GM23338 (cell line): ENCODE data around the gene NRP2. TPM values are rescaled to one million over a fixed set of nuclear protein-coding genes. Genes with fewer than 3 reads are reported as not detected.
A peak's percentile ranks its signal among the peaks of the same experiment; 100 is the strongest.

Experiments used
- ATAC-seq: fragments of 200-7000 bp; cut with Tn5 transposase; 3 replicates; pipeline ENCODE4 v1.9.1; 2020
- DNase-seq: peaks from one replicate; pipeline ENCODE4 v3.0.0-alpha.2; 2015; ENCODE audit warnings: low spot score
- H2AFZ ChIP-seq: fragments of 200-600 bp; sonication (generic); 2 replicates; pipeline ENCODE4 v1.8.0; 2016; ENCODE audit warnings: antibody characterized with exemption, mild to moderate bottlenecking, moderate library complexity
- H3F3A ChIP-seq: fragments of 200-600 bp; sonication (generic); replicated peaks from 2 replicates; pipeline ENCODE4 v1.8.0; 2017; ENCODE audit warnings: antibody characterized with exemption, mixed run types, low read depth
- H3K27ac ChIP-seq: fragments of 200-600 bp; sonication (generic); 2 replicates; pipeline ENCODE4 v1.6.1; 2016; ENCODE audit warnings: low read depth
- H3K27me3 ChIP-seq: fragments of 200-600 bp; sonication (generic); 2 replicates; pipeline ENCODE4 v1.8.0; 2016; ENCODE audit warnings: mild to moderate bottlenecking, mixed run types, moderate library complexity; ENCODE audit not compliant: insufficient read depth
- H3K36me3 ChIP-seq: fragments of 200-600 bp; sonication (generic); 2 replicates; pipeline ENCODE4 v1.8.0; 2016; ENCODE audit warnings: mild to moderate bottlenecking; ENCODE audit not compliant: insufficient read depth
- H3K4me1 ChIP-seq: fragments of 200-600 bp; sonication (generic); 2 replicates; pipeline ENCODE4 v1.8.0; 2016; ENCODE audit warnings: mild to moderate bottlenecking, moderate library complexity; ENCODE audit not compliant: insufficient read depth
- H3K4me2 ChIP-seq: fragments of 200-600 bp; sonication (generic); 2 replicates; pipeline ENCODE4 v1.7.1; 2017; ENCODE audit warnings: mixed run types
- H3K4me3 ChIP-seq: fragments of 200-600 bp; sonication (generic); 2 replicates; pipeline ENCODE4 v1.6.1; 2016; ENCODE audit warnings: mixed run types
- H3K79me2 ChIP-seq: fragments of 200-600 bp; sonication (generic); replicated peaks from 2 replicates; pipeline ENCODE4 v1.8.0; 2017; ENCODE audit warnings: mild to moderate bottlenecking; ENCODE audit not compliant: insufficient read depth
- H3K9me2 ChIP-seq: fragments of 200-600 bp; sonication (generic); 2 replicates; pipeline ENCODE4 v1.8.0; 2017; ENCODE audit not compliant: insufficient read depth
- H4K20me1 ChIP-seq: fragments of 200-600 bp; sonication (generic); replicated peaks from 2 replicates; pipeline ENCODE4 v1.8.0; 2017; ENCODE audit warnings: mild to moderate bottlenecking; ENCODE audit not compliant: insufficient read depth
- H3K27ac Mint-ChIP-seq: 2 replicates; pipeline ENCODE4 v1.8.0; 2020; ENCODE audit warnings: inconsistent platforms, mild to moderate bottlenecking, moderate library complexity, mixed read lengths
- H3K27me3 Mint-ChIP-seq: 3 replicates; pipeline ENCODE4 v1.8.0; 2022; ENCODE audit warnings: low read depth, mild to moderate bottlenecking, moderate library complexity, mixed read lengths, inconsistent platforms; ENCODE audit not compliant: insufficient read depth, poor library complexity
- H3K36me3 Mint-ChIP-seq: 3 replicates; pipeline ENCODE4 v1.8.0; 2021; ENCODE audit warnings: low read depth, mild to moderate bottlenecking, inconsistent platforms, moderate library complexity, mixed read lengths
- H3K4me1 Mint-ChIP-seq: 3 replicates; pipeline ENCODE4 v1.8.0; 2020; ENCODE audit warnings: mild to moderate bottlenecking, inconsistent platforms, mixed read lengths
- H3K4me3 Mint-ChIP-seq: 3 replicates; pipeline ENCODE4 v1.8.0; 2021; ENCODE audit warnings: moderate library complexity, mild to moderate bottlenecking, inconsistent platforms, mixed read lengths
- H3K9me3 Mint-ChIP-seq: 3 replicates; pipeline ENCODE4 v1.8.0; 2020; ENCODE audit warnings: moderate library complexity, mild to moderate bottlenecking, inconsistent platforms, mixed read lengths
- CREB1 ChIP-seq: fragments of 250-450 bp; sonication (Bioruptor Pico); IDR thresholded peaks from 2 replicates; pipeline ENCODE4 v1.5.0; 2020; ENCODE audit warnings: low read depth, mild to moderate bottlenecking, moderate library complexity
- CTCF ChIP-seq, 2 experiments: fragments of 200-600 bp in 1 of 2; sonication (generic) in 1 of 2; conservative IDR thresholded peaks; 2 replicates each; pipeline versions ENCODE4 v1.5.1 to v1.6.1; 2016 to 2017; ENCODE audit warnings: antibody characterized with exemption in 2 of 2, low read depth in 2 of 2, mild to moderate bottlenecking in 2 of 2, moderate library complexity in 1 of 2
- ETS1 ChIP-seq: IDR thresholded peaks from 2 replicates; pipeline ENCODE4 v1.6.1; 2016; ENCODE audit warnings: antibody characterized with exemption
- EZH2 ChIP-seq: fragments of 200-600 bp; sonication (generic); IDR thresholded peaks from one replicate; pipeline ENCODE4 v1.8.0; 2017; ENCODE audit warnings: antibody characterized with exemption, mild to moderate bottlenecking, low read depth; ENCODE audit not compliant: unreplicated experiment
- EZH2phosphoT487 ChIP-seq: fragments of 200-600 bp; sonication (generic); IDR thresholded peaks from one replicate; pipeline ENCODE4 v1.8.1; 2018; ENCODE audit warnings: antibody characterized with exemption; ENCODE audit not compliant: unreplicated experiment
- JUNB ChIP-seq: IDR thresholded peaks from one replicate; pipeline ENCODE4 v1.6.1; 2016; ENCODE audit warnings: antibody characterized with exemption; ENCODE audit not compliant: unreplicated experiment
- NANOG ChIP-seq: IDR thresholded peaks from 2 replicates; pipeline ENCODE4 v1.6.1; 2016; ENCODE audit warnings: antibody characterized with exemption, borderline replicate concordance
- POLR2AphosphoS5 ChIP-seq: IDR thresholded peaks from 2 replicates; pipeline ENCODE4 v1.6.1; 2016; ENCODE audit warnings: antibody characterized with exemption, low read depth
- STAT1 ChIP-seq: IDR thresholded peaks from one replicate; pipeline ENCODE4 v1.6.1; 2016; ENCODE audit warnings: antibody characterized with exemption; ENCODE audit not compliant: unreplicated experiment
- ZNF114 ChIP-seq: fragments of 250-450 bp; sonication (Bioruptor Pico); IDR thresholded peaks from 2 replicates; pipeline ENCODE4 v1.5.0; 2020; ENCODE audit warnings: mild to moderate bottlenecking, moderate library complexity
- ZNF331 ChIP-seq: fragments of 250-450 bp; sonication (Bioruptor Pico); IDR thresholded peaks from 2 replicates; pipeline ENCODE4 v1.5.0; 2020; ENCODE audit warnings: low read depth, mild to moderate bottlenecking, moderate library complexity
- polyA plus RNA-seq: library from polyadenylated mRNA; unstranded; fragments of >200 nt; fragmentation: Nextera tagmentation; extraction: Ambion mirVana; gene quantifications from 2 replicates; pipeline ENCODE4 v1.2.1, GENCODE V29; 2016
- total RNA-seq: library from RNA; depleted of rRNA; stranded (reverse); fragments of >200 nt; shearing (Covaris generic); gene quantifications from 2 replicates; pipeline ENCODE4 v1.2.3, GENCODE V29; 2014
- TF ChIP-seq, protein P1 (sequence below): fragments of 250-450 bp; sonication (Bioruptor Pico); IDR thresholded peaks from 2 replicates; pipeline ENCODE4 v1.5.0; 2020; ENCODE audit warnings: mild to moderate bottlenecking, moderate library complexity
- TF ChIP-seq, protein P2 (sequence below): IDR thresholded peaks from one replicate; pipeline ENCODE4 v1.6.1; 2018; ENCODE audit warnings: antibody characterized with exemption; ENCODE audit not compliant: unreplicated experiment

Gene NRP2
- total and polyA plus RNA-seq, 2 experiments from 2014 or later: 18.4 to 22.0 TPM

- no peak overlapping the region for H3K4me3 Mint-ChIP-seq
- peaks cover 2% of the 10 kb centered on the region; the same call in 1 of the 2 replicates for H3K79me2 ChIP-seq
Measured at GRCh38 chr2:205698286-205699268, 16.3 kb downstream of the NRP2 start.

More at GRCh38 chr2:205698286-205699268, 16.3 kb downstream of the NRP2 start:
- no peaks in the 10 kb centered on the region for H3K36me3 ChIP-seq
- no peak overlapping the region for H2AFZ ChIP-seq
- peak overlapping the region; percentile 30; the same call in 1 of the 2 replicates for H3K4me2 ChIP-seq
- H3K9me2 ChIP-seq: no peaks in the 10 kb centered on the region
- TF ChIP-seq POLR2AphosphoS5 (no peak), EZH2phosphoT487 (no peak), ZNF114 (CRISPR knock-in tag) (no peak), NANOG (no peak), STAT1 (no peak), CREB1 (no peak), EZH2 (no peak), ZNF331 (CRISPR knock-in tag) (no peak), JUNB (no peak), CTCF (conservative IDR thresholded peaks at IDR 0.05; ENCODE audit: low read depth in 2 of 2) (no peak), ETS1 (no peak)
- TF ChIP-seq, protein P1, sequence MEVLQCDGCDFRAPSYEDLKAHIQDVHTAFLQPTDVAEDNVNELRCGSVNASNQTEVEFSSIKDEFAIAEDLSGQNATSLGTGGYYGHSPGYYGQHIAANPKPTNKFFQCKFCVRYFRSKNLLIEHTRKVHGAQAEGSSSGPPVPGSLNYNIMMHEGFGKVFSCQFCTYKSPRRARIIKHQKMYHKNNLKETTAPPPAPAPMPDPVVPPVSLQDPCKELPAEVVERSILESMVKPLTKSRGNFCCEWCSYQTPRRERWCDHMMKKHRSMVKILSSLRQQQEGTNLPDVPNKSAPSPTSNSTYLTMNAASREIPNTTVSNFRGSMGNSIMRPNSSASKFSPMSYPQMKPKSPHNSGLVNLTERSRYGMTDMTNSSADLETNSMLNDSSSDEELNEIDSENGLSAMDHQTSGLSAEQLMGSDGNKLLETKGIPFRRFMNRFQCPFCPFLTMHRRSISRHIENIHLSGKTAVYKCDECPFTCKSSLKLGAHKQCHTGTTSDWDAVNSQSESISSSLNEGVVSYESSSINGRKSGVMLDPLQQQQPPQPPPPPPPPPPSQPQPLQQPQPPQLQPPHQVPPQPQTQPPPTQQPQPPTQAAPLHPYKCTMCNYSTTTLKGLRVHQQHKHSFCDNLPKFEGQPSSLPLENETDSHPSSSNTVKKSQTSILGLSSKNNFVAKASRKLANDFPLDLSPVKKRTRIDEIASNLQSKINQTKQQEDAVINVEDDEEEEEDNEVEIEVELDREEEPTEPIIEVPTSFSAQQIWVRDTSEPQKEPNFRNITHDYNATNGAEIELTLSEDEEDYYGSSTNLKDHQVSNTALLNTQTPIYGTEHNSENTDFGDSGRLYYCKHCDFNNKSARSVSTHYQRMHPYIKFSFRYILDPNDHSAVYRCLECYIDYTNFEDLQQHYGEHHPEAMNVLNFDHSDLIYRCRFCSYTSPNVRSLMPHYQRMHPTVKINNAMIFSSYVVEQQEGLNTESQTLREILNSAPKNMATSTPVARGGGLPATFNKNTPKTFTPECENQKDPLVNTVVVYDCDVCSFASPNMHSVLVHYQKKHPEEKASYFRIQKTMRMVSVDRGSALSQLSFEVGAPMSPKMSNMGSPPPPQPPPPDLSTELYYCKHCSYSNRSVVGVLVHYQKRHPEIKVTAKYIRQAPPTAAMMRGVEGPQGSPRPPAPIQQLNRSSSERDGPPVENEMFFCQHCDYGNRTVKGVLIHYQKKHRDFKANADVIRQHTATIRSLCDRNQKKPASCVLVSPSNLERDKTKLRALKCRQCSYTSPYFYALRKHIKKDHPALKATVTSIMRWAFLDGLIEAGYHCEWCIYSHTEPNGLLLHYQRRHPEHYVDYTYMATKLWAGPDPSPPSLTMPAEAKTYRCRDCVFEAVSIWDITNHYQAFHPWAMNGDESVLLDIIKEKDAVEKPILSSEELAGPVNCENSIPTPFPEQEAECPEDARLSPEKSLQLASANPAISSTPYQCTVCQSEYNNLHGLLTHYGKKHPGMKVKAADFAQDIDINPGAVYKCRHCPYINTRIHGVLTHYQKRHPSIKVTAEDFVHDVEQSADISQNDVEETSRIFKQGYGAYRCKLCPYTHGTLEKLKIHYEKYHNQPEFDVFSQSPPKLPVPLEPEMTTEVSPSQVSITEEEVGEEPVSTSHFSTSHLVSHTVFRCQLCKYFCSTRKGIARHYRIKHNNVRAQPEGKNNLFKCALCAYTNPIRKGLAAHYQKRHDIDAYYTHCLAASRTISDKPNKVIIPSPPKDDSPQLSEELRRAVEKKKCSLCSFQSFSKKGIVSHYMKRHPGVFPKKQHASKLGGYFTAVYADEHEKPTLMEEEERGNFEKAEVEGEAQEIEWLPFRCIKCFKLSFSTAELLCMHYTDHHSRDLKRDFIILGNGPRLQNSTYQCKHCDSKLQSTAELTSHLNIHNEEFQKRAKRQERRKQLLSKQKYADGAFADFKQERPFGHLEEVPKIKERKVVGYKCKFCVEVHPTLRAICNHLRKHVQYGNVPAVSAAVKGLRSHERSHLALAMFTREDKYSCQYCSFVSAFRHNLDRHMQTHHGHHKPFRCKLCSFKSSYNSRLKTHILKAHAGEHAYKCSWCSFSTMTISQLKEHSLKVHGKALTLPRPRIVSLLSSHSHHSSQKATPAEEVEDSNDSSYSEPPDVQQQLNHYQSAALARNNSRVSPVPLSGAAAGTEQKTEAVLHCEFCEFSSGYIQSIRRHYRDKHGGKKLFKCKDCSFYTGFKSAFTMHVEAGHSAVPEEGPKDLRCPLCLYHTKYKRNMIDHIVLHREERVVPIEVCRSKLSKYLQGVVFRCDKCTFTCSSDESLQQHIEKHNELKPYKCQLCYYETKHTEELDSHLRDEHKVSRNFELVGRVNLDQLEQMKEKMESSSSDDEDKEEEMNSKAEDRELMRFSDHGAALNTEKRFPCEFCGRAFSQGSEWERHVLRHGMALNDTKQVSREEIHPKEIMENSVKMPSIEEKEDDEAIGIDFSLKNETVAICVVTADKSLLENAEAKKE: no peak
- TF ChIP-seq, protein P2, sequence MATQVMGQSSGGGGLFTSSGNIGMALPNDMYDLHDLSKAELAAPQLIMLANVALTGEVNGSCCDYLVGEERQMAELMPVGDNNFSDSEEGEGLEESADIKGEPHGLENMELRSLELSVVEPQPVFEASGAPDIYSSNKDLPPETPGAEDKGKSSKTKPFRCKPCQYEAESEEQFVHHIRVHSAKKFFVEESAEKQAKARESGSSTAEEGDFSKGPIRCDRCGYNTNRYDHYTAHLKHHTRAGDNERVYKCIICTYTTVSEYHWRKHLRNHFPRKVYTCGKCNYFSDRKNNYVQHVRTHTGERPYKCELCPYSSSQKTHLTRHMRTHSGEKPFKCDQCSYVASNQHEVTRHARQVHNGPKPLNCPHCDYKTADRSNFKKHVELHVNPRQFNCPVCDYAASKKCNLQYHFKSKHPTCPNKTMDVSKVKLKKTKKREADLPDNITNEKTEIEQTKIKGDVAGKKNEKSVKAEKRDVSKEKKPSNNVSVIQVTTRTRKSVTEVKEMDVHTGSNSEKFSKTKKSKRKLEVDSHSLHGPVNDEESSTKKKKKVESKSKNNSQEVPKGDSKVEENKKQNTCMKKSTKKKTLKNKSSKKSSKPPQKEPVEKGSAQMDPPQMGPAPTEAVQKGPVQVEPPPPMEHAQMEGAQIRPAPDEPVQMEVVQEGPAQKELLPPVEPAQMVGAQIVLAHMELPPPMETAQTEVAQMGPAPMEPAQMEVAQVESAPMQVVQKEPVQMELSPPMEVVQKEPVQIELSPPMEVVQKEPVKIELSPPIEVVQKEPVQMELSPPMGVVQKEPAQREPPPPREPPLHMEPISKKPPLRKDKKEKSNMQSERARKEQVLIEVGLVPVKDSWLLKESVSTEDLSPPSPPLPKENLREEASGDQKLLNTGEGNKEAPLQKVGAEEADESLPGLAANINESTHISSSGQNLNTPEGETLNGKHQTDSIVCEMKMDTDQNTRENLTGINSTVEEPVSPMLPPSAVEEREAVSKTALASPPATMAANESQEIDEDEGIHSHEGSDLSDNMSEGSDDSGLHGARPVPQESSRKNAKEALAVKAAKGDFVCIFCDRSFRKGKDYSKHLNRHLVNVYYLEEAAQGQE: no peak
- no peaks in the 10 kb centered on the region for H3K9me3 Mint-ChIP-seq
- peaks cover 47% of the 10 kb centered on the region for H3K4me1 ChIP-seq
- H3K4me1 Mint-ChIP-seq: peaks cover 85% of the 10 kb centered on the region
- DNase-seq (no peak), ATAC-seq (peak; percentile 32)
- no peak overlapping the region for H3K27ac ChIP-seq
- H4K20me1 ChIP-seq: no peaks in the 10 kb centered on the region
- H3F3A ChIP-seq: no peaks in the 10 kb centered on the region
- H3K27me3 Mint-ChIP-seq: peaks cover 8% of the 10 kb centered on the region
- H3K27ac Mint-ChIP-seq: no peak overlapping the region
- no peak overlapping the region for H3K4me3 ChIP-seq
- H3K36me3 Mint-ChIP-seq: peaks cover 18% of the 10 kb centered on the region
- H3K27me3 ChIP-seq: no peaks in the 10 kb centered on the region
